H1 (cell line): ENCODE results near the gene SF3B6. TPM values are rescaled to one million over a fixed set of nuclear protein-coding genes. Genes with fewer than 3 reads are reported as not detected.

Source experiments
- CTCF ChIA-PET: fragments of 300-600 bp; sonication (Branson Sonifier 250); formaldehyde crosslinking; loops from one replicate; lab custom pipeline; 2021; ENCODE audit not compliant: partially characterized antibody; lab: Charles Lee
- POLR2A ChIA-PET: fragments of 300-600 bp; sonication (Branson Sonifier 250); formaldehyde crosslinking; loops from one replicate; lab custom pipeline; 2021; ENCODE audit warnings: inconsistent platforms; ENCODE audit not compliant: partially characterized antibody; lab: Charles Lee
- DNase-seq, 2 experiments: peaks; one replicate each; pipeline versions ENCODE4 v3.0.0 to v3.0.0-alpha.2; 2010 to 2022; ENCODE audit warnings: low spot score in 2 of 2, low read depth in 1 of 2, mixed read lengths in 1 of 2
- FAIRE-seq: peaks from 2 replicates; lab custom pipeline; 2011; peaks lifted over from hg19 to GRCh38; lab: Jason Lieb, UNC
- H2AFZ ChIP-seq: 2 replicates; pipeline ENCODE4 v1.8.1; 2012; ENCODE audit warnings: low read length, inconsistent platforms
- H2AK5ac ChIP-seq: 2 replicates; pipeline ENCODE4 v1.6.1; 2013; ENCODE audit warnings: low read depth, low read length
- H2BK120ac ChIP-seq: replicated peaks from 2 replicates; pipeline ENCODE3; 2013; ENCODE audit warnings: low read depth, low read length, inconsistent platforms
- H2BK12ac ChIP-seq: 2 replicates; pipeline ENCODE4 v1.6.1; 2013; ENCODE audit warnings: low read depth, low read length
- H2BK15ac ChIP-seq: 2 replicates; pipeline ENCODE4 v1.6.1; 2013; ENCODE audit warnings: low read length
- H2BK20ac ChIP-seq: 2 replicates; pipeline ENCODE4 v1.6.1; 2013; ENCODE audit warnings: low read length
- H2BK5ac ChIP-seq: 2 replicates; pipeline ENCODE4 v1.6.1; 2013; ENCODE audit warnings: low read depth, low read length
- H3K14ac ChIP-seq: 2 replicates; pipeline ENCODE4 v1.6.1; 2013; ENCODE audit warnings: inconsistent platforms; ENCODE audit not compliant: insufficient read length
- H3K18ac ChIP-seq: 2 replicates; pipeline ENCODE4 v1.6.1; 2013; ENCODE audit warnings: low read length; ENCODE audit errors: extremely low read depth
- H3K23ac ChIP-seq: 2 replicates; pipeline ENCODE4 v1.6.1; 2013; ENCODE audit warnings: inconsistent platforms; ENCODE audit not compliant: insufficient read length
- H3K23me2 ChIP-seq: 2 replicates; pipeline ENCODE4 v1.6.1; 2013; ENCODE audit warnings: low read depth, low read length
- H3K27ac ChIP-seq: 2 replicates; pipeline ENCODE4 v1.6.1; 2011; ENCODE audit warnings: low read depth, low read length, inconsistent platforms
- H3K27me3 ChIP-seq, 4 experiments: replicated peaks in 1 of 4; 1 replicate in 1 of 4; 2 replicates in 3 of 4; pipeline versions ENCODE4 v1.6.1 to v1.8.1; 2011 to 2013; ENCODE audit warnings: low read length in 3 of 4, mild to moderate bottlenecking in 3 of 4, inconsistent platforms in 2 of 4, mixed read lengths in 2 of 4, moderate library complexity in 1 of 4; ENCODE audit not compliant: control insufficient read depth in 3 of 4, insufficient read depth in 3 of 4; ENCODE audit errors: extremely low read depth in 1 of 4
- H3K36me3 ChIP-seq, 4 experiments: 2 replicates each; pipeline versions ENCODE4 v1.6.1 to v1.8.1; 2011 to 2013; ENCODE audit warnings: mild to moderate bottlenecking in 4 of 4, low read length in 3 of 4, moderate library complexity in 2 of 4, control low read depth in 1 of 4, inconsistent platforms in 1 of 4; ENCODE audit not compliant: insufficient read depth in 4 of 4, control insufficient read depth in 2 of 4
- H3K4ac ChIP-seq: replicated peaks from 2 replicates; pipeline ENCODE3; 2013; ENCODE audit warnings: low read length, low read depth, mixed read lengths, inconsistent platforms; ENCODE audit not compliant: insufficient read length
- H3K4me1 ChIP-seq, 4 experiments: replicated peaks in 1 of 4; 1 replicate in 1 of 4; 2 replicates in 3 of 4; pipeline versions ENCODE4 v1.6.1 to v1.8.1; 2011 to 2013; ENCODE audit warnings: low read length in 3 of 4, inconsistent platforms in 2 of 4, mixed read lengths in 1 of 4; ENCODE audit not compliant: insufficient read depth in 4 of 4, control insufficient read depth in 3 of 4
- H3K4me2 ChIP-seq, 2 experiments: 2 replicates each; pipeline versions ENCODE4 v1.6.1 to v1.8.1; 2011 to 2013; ENCODE audit warnings: low read depth in 2 of 2, low read length in 2 of 2, control low read depth in 1 of 2, inconsistent platforms in 1 of 2, mild to moderate bottlenecking in 1 of 2; ENCODE audit not compliant: insufficient read depth in 1 of 2
- H3K4me3 ChIP-seq, 4 experiments: fragments of 200-600, 300-600 bp in 1 of 4; sonication (generic), shearing (Covaris generic), sonication (Bioruptor Twin) in 1 of 4; 2 replicates each; pipeline versions ENCODE4 v1.5.1 to v1.8.1; 2011 to 2016; ENCODE audit warnings: low read length in 4 of 4, low read depth in 3 of 4, control low read depth in 2 of 4, inconsistent platforms in 2 of 4, mild to moderate bottlenecking in 2 of 4, mixed read lengths in 1 of 4, moderate library complexity in 1 of 4; ENCODE audit not compliant: insufficient read depth in 2 of 4; ENCODE audit errors: extremely low read depth in 1 of 4
- H3K56ac ChIP-seq: replicated peaks from 2 replicates; pipeline ENCODE3; 2013; ENCODE audit warnings: low read depth, mild to moderate bottlenecking, mixed read lengths, low read length, inconsistent platforms; ENCODE audit not compliant: insufficient read length
- H3K79me1 ChIP-seq: 2 replicates; pipeline ENCODE4 v1.6.1; 2013; ENCODE audit warnings: low read depth, low read length, control low read depth
- H3K79me2 ChIP-seq, 2 experiments: 2 replicates each; pipeline versions ENCODE4 v1.6.1 to v1.8.1; 2012 to 2013; ENCODE audit warnings: low read length in 2 of 2, mild to moderate bottlenecking in 2 of 2, inconsistent platforms in 1 of 2; ENCODE audit not compliant: insufficient read depth in 2 of 2, control insufficient read depth in 1 of 2
- H3K9ac ChIP-seq, 4 experiments: replicated peaks in 1 of 4; 1 replicate in 1 of 4; 2 replicates in 3 of 4; pipeline versions ENCODE4 v1.6.1 to v1.8.1; 2011 to 2013; ENCODE audit warnings: low read depth in 3 of 4, low read length in 3 of 4, control low read depth in 2 of 4, mild to moderate bottlenecking in 2 of 4, moderate library complexity in 2 of 4, inconsistent platforms in 1 of 4; ENCODE audit errors: extremely low read depth in 1 of 4
- H3K9me3 ChIP-seq, 2 experiments: 2 replicates each; pipeline versions ENCODE4 v1.6.1 to v1.8.1; 2012 to 2013; ENCODE audit warnings: mild to moderate bottlenecking in 2 of 2, moderate library complexity in 2 of 2, control low read depth in 1 of 2, inconsistent platforms in 1 of 2, low read depth in 1 of 2, low read length in 1 of 2, mixed read lengths in 1 of 2; ENCODE audit not compliant: insufficient read depth in 2 of 2
- H4K20me1 ChIP-seq, 2 experiments: replicated peaks in 1 of 2; 2 replicates each; pipeline versions ENCODE3 to v1.8.1; 2011 to 2013; ENCODE audit warnings: inconsistent platforms in 2 of 2, low read length in 2 of 2, mild to moderate bottlenecking in 1 of 2; ENCODE audit not compliant: insufficient read depth in 2 of 2, control insufficient read depth in 1 of 2
- H4K5ac ChIP-seq: 2 replicates; pipeline ENCODE4 v1.6.1; 2013; ENCODE audit warnings: low read length, low read depth, mixed read lengths, inconsistent platforms; ENCODE audit not compliant: insufficient read length
- H4K8ac ChIP-seq: 2 replicates; pipeline ENCODE4 v1.8.0; 2013; ENCODE audit warnings: mild to moderate bottlenecking, moderate library complexity, low read length, inconsistent platforms; ENCODE audit not compliant: insufficient read depth; ENCODE audit errors: extremely low read depth
- H4K91ac ChIP-seq: replicated peaks from 2 replicates; pipeline ENCODE3; 2013; ENCODE audit warnings: low read length, mixed read lengths, inconsistent platforms; ENCODE audit not compliant: insufficient read length
- ATF2 ChIP-seq: IDR thresholded peaks from 2 replicates; pipeline ENCODE4 v1.6.1; 2012; ENCODE audit warnings: low read length, inconsistent platforms
- ATF3 ChIP-seq: IDR thresholded peaks from 2 replicates; pipeline ENCODE4 v1.6.1; 2011; ENCODE audit warnings: low read depth, mild to moderate bottlenecking, low read length; ENCODE audit not compliant: insufficient read depth
- JUN ChIP-seq: IDR thresholded peaks from 2 replicates; pipeline ENCODE4 v1.6.1; 2011; ENCODE audit warnings: low read depth, mild to moderate bottlenecking, improper control_type of control experiment, low read length
- NANOG ChIP-seq: IDR thresholded peaks from 2 replicates; pipeline ENCODE4 v1.6.1; 2011; ENCODE audit warnings: low read length, low read depth, mild to moderate bottlenecking, inconsistent platforms; ENCODE audit not compliant: insufficient read depth, poor library complexity, severe bottlenecking
- RNF2 ChIP-seq: fragments of 200-900, 300-1000 bp; sonication (generic); IDR thresholded peaks from 2 replicates; pipeline ENCODE4 v1.7.1; 2016; ENCODE audit warnings: borderline replicate concordance, low read depth, mild to moderate bottlenecking, antibody characterized with exemption, low read length; ENCODE audit not compliant: poor library complexity, severe bottlenecking; ENCODE audit errors: missing control alignments
- SIRT6 ChIP-seq: IDR thresholded peaks from one replicate; pipeline ENCODE4 v1.7.1; 2012; ENCODE audit warnings: low read length, inconsistent platforms
- TAF7 ChIP-seq: optimal IDR thresholded peaks from 2 replicates; pipeline ENCODE3; 2011; ENCODE audit warnings: low read depth, mild to moderate bottlenecking, inconsistent platforms, low read length, moderate library complexity, borderline replicate concordance
- TEAD4 ChIP-seq: IDR thresholded peaks from 2 replicates; pipeline ENCODE4 v1.6.1; 2012; ENCODE audit warnings: low read depth, low read length, inconsistent platforms, mixed read lengths
- polyA plus RNA-seq, 7 experiments: library from polyadenylated mRNA; depleted of rRNA in 3 of 7; stranded (reverse) in 5 of 7; unstranded in 2 of 7; fragments of >200 nt in 5 of 7; fragments of 200-250 nt in 2 of 7; gene quantifications; 1 replicate in 5 of 7; 2 replicates in 1 of 7; 4 replicates in 1 of 7; pipeline versions ENCODE4 v1.2.1 to v1.2.3, GENCODE V29; 2011 to 2013; ENCODE audit warnings: missing spikeins in 2 of 7, mixed read lengths in 2 of 7
- total RNA-seq: library from RNA; stranded (reverse); fragmentation: NEBNext Ultra II Directional; extraction: Animal tissue kit (Norgen Biotek cat#: 25700); gene quantifications from 2 replicates; pipeline ENCODE4 v1.2.1, GENCODE V29; 2021
- TF ChIP-seq, protein P1 (sequence below), 3 experiments: IDR thresholded peaks; 1 replicate in 2 of 3; 2 replicates in 1 of 3; pipeline versions ENCODE4 v1.5.1 to v1.6.1; 2011; ENCODE audit warnings: low read length in 3 of 3, mild to moderate bottlenecking in 3 of 3, inconsistent platforms in 2 of 3, low read depth in 1 of 3, moderate library complexity in 1 of 3; ENCODE audit not compliant: insufficient read depth in 1 of 3; ENCODE audit errors: control extremely low read depth in 1 of 3

Gene SF3B6
- total and polyA plus RNA-seq, 2 of the 8 experiments (the other 6 are each of a cell fraction or from before 2014, with no cell fraction given), result 126 to 155 TPM

DNA sequence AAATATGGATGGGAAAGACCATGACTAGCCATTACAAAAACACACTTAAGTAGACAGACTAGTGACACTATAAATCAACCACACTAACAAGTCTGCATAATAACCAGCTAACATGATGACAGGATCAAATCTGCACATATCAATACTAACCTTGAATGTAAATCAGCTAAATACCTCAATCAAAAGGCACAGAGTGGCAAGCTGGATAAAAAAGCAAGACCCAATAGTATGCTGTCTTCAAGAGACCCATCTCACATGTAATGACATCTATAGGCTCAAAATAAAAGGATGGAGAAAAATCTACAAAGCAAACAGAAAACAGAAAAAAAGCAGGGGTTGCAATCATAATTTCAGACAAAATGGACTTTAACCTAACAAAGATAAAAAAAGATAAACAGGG is 30.7 kb upstream of the SF3B6 start:
- no peaks in the 10 kb centered on the region; a peak in 1 of 4 replicates for H3K9me3 ChIP-seq
- FAIRE-seq, result no peak
- H2AFZ ChIP-seq, result no peak overlapping the region
- no peak overlapping the region for H3K4ac ChIP-seq
- no peaks in the 10 kb centered on the region for H3K23me2 ChIP-seq
- H4K20me1 ChIP-seq, result no peaks in the 10 kb centered on the region
- no peak overlapping the region for H4K91ac ChIP-seq
- no peak overlapping the region for H2BK15ac ChIP-seq
- ChIA-PET POLR2A (interaction anchor here (1.3 kb wide), 1 partner anchor 15 kb away, joined by 3 read pairs; no protein-coding TSS in a partner anchor), CTCF (interaction anchor here (0.7 to 0.9 kb wide), 3 partner anchors 54 to 248 kb away, joined by 3 to 4 read pairs (median 3); no protein-coding TSS in a partner anchor)
- H3K14ac ChIP-seq, result no peak overlapping the region
- H2BK120ac ChIP-seq, result no peak overlapping the region
- H3K36me3 ChIP-seq, result no peaks in the 10 kb centered on the region
- H3K27me3 ChIP-seq, result no peaks in the 10 kb centered on the region
- no peak overlapping the region for H2BK12ac ChIP-seq
- no peak overlapping the region for H3K56ac ChIP-seq
- H3K4me1 ChIP-seq, result no peaks in the 10 kb centered on the region
- H3K23ac ChIP-seq, result no peak overlapping the region
- no peak for DNase-seq
- H3K9ac ChIP-seq, result no peak overlapping the region
- no peak overlapping the region for H3K18ac ChIP-seq
- no peak overlapping the region for H3K27ac ChIP-seq
- no peak overlapping the region for H3K4me3 ChIP-seq
- no peaks in the 10 kb centered on the region for H3K79me1 ChIP-seq
- no peak overlapping the region for H2BK20ac ChIP-seq
- no peaks in the 10 kb centered on the region for H3K79me2 ChIP-seq
- H4K8ac ChIP-seq, result no peak overlapping the region
- no peak overlapping the region for H2AK5ac ChIP-seq
- H4K5ac ChIP-seq, result no peak overlapping the region
- no peak overlapping the region for H3K4me2 ChIP-seq
- H2BK5ac ChIP-seq, result no peak overlapping the region
- TF ChIP-seq, protein P1, sequence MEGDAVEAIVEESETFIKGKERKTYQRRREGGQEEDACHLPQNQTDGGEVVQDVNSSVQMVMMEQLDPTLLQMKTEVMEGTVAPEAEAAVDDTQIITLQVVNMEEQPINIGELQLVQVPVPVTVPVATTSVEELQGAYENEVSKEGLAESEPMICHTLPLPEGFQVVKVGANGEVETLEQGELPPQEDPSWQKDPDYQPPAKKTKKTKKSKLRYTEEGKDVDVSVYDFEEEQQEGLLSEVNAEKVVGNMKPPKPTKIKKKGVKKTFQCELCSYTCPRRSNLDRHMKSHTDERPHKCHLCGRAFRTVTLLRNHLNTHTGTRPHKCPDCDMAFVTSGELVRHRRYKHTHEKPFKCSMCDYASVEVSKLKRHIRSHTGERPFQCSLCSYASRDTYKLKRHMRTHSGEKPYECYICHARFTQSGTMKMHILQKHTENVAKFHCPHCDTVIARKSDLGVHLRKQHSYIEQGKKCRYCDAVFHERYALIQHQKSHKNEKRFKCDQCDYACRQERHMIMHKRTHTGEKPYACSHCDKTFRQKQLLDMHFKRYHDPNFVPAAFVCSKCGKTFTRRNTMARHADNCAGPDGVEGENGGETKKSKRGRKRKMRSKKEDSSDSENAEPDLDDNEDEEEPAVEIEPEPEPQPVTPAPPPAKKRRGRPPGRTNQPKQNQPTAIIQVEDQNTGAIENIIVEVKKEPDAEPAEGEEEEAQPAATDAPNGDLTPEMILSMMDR (IDR thresholded peaks at IDR 0.05; ENCODE audit: control extremely low read depth in 1 of 3, insufficient read depth in 1 of 3, low read depth in 1 of 3, low read length in 3 of 3), result no peak
- TF ChIP-seq ATF3, result no peak
- TF ChIP-seq TAF7, result no peak
- no peak for TF ChIP-seq RNF2
- no peak for TF ChIP-seq JUN
- no peak for TF ChIP-seq ATF2
- no peak for TF ChIP-seq SIRT6
- no peak for TF ChIP-seq TEAD4
- TF ChIP-seq NANOG, result no peak
